Measurements from ENCODE around the gene IDH1. TPM values are rescaled to one million over a fixed set of nuclear protein-coding genes. Genes with fewer than 3 reads are reported as not detected.

IDH1 gene
- total and polyA plus RNA-seq, 3 donors from 2014 or later, result 80.0 to 120 (median 93.4) TPM

DNA sequence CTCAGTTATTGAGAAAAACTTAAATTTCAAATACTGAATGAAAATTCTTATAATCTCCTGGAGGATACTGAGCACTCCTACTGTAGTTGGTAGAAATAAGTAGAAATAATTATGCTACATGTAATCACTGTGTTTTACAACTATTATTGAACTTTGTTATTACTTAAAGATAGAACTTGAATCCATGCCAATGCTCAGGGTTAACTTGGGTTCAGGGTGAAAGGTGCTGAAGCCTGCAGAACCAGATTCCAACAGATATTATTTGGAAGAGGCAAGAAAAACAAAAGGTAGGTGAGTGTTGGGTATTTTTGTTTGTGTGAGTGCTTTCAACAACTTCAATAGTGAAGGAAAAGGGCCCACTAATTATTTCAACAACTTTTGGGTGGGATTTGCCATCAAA is 10.4 kb downstream of the IDH1 start:
- Histone ChIP-seq H3K4me1 (peaks cover 2% of the 10 kb centered on the region), H3K36me3 (ENCODE audit: low read depth, missing control alignments) (no peaks in the 10 kb centered on the region), H3K27ac (no peak overlapping the region), H3K27me3 (no peaks in the 10 kb centered on the region), H3K4me3 (no peak overlapping the region), H3K9me3 (no peaks in the 10 kb centered on the region)
- intact Hi-C loops (cut with DNase I; ENCODE audit: low total_unique reads), result no loop called here
- no peak for TF ChIP-seq POLR2A (IDR thresholded peaks at IDR 0.05)
- TF ChIP-seq, protein P1, sequence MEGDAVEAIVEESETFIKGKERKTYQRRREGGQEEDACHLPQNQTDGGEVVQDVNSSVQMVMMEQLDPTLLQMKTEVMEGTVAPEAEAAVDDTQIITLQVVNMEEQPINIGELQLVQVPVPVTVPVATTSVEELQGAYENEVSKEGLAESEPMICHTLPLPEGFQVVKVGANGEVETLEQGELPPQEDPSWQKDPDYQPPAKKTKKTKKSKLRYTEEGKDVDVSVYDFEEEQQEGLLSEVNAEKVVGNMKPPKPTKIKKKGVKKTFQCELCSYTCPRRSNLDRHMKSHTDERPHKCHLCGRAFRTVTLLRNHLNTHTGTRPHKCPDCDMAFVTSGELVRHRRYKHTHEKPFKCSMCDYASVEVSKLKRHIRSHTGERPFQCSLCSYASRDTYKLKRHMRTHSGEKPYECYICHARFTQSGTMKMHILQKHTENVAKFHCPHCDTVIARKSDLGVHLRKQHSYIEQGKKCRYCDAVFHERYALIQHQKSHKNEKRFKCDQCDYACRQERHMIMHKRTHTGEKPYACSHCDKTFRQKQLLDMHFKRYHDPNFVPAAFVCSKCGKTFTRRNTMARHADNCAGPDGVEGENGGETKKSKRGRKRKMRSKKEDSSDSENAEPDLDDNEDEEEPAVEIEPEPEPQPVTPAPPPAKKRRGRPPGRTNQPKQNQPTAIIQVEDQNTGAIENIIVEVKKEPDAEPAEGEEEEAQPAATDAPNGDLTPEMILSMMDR (IDR thresholded peaks at IDR 0.05), result no peak
- no peak for DNase-seq

- no peaks in the 10 kb centered on the region for H3K9me3 ChIP-seq
- no peak for DNase-seq
- WGBS, 2 donors, result 97 to 98% methylated on average over 3 of the region's 3 CpGs
- intact Hi-C loops (cut with DNase I; ENCODE audit: low total_unique reads), result no loop called here
- H3K4me1 ChIP-seq, result no peaks in the 10 kb centered on the region
- H3K27ac ChIP-seq, result no peak overlapping the region
- no peaks in the 10 kb centered on the region for H3K36me3 ChIP-seq (ENCODE audit: low read depth, missing control alignments)
- no peak for TF ChIP-seq POLR2A (IDR thresholded peaks at IDR 0.05)
- TF ChIP-seq, protein P1 (IDR thresholded peaks at IDR 0.05), result no peak
- no peaks in the 10 kb centered on the region for H3K27me3 ChIP-seq
- no peak overlapping the region for H3K4me3 ChIP-seq
Measured at GRCh38 chr2:208240619-208241209, 14.2 kb downstream of the IDH1 start.

GRCh38 chr2:208239770-208240493 is 14.9 kb downstream of the IDH1 start:
- intact Hi-C loops (cut with DNase I; ENCODE audit: low total_unique reads), result no loop called here
- TF ChIP-seq, protein P1 (IDR thresholded peaks at IDR 0.05), result no peak
- TF ChIP-seq POLR2A (IDR thresholded peaks at IDR 0.05), result no peak

GRCh38 chr2:208235860-208236259 is 19.0 kb downstream of the IDH1 start:
- no peak for TF ChIP-seq POLR2A (IDR thresholded peaks at IDR 0.05)
- TF ChIP-seq, protein P1 (IDR thresholded peaks at IDR 0.05), result no peak
- intact Hi-C loops (cut with DNase I; ENCODE audit: low total_unique reads), result no loop called here
- Histone ChIP-seq H3K4me3 (no peak overlapping the region), H3K27ac (no peak overlapping the region), H3K4me1 (no peaks in the 10 kb centered on the region), H3K27me3 (no peaks in the 10 kb centered on the region), H3K36me3 (ENCODE audit: low read depth, missing control alignments) (no peaks in the 10 kb centered on the region), H3K9me3 (no peaks in the 10 kb centered on the region)
- no peak for DNase-seq
- 65 to 92% methylated on average over 2 of the region's 2 CpGs for WGBS, 2 donors

More at GRCh38 chr2:208239770-208240493, 14.9 kb downstream of the IDH1 start:
- H3K27ac ChIP-seq, result no peak overlapping the region
- H3K4me1 ChIP-seq, result no peaks in the 10 kb centered on the region
- H3K27me3 ChIP-seq, result no peaks in the 10 kb centered on the region
- H3K9me3 ChIP-seq, result no peaks in the 10 kb centered on the region
- 91 to 97% methylated on average over 9 of the region's 9 CpGs for WGBS, 2 donors
- no peaks in the 10 kb centered on the region for H3K36me3 ChIP-seq (ENCODE audit: low read depth, missing control alignments)
- H3K4me3 ChIP-seq, result no peak overlapping the region
- DNase-seq, result no peak

All from testis (tissue), 3 donors.